Measurements from ENCODE around the gene PPP2R5C. TPM values are rescaled to one million over a fixed set of nuclear protein-coding genes. Genes with fewer than 3 reads are reported as not detected.

Gene PPP2R5C
- total RNA-seq, 1 donor from 2014 or later = 170 TPM

GRCh38 chr14:101861464-101861863, 100.0 kb downstream of the PPP2R5C start:
- Mint-ChIP-seq H3K4me3 (ENCODE audit: low read depth) (no peak overlapping the region), H3K27ac (no peak overlapping the region), H3K9me3 (no peaks in the 10 kb centered on the region), H3K36me3 (ENCODE audit: low read depth) (peaks cover 60% of the 10 kb centered on the region), H3K27me3 (ENCODE audit: low read depth) (no peaks in the 10 kb centered on the region), H3K4me1 (ENCODE audit: low read depth) (peaks cover 35% of the 10 kb centered on the region)
- intact Hi-C loops (cut with micrococcal nuclease) = loop anchor here (2.0 kb wide), 1 partner anchor 13 kb away; no protein-coding TSS in a partner anchor
- DNase-seq (ENCODE audit: low spot score) = no peak

DNA sequence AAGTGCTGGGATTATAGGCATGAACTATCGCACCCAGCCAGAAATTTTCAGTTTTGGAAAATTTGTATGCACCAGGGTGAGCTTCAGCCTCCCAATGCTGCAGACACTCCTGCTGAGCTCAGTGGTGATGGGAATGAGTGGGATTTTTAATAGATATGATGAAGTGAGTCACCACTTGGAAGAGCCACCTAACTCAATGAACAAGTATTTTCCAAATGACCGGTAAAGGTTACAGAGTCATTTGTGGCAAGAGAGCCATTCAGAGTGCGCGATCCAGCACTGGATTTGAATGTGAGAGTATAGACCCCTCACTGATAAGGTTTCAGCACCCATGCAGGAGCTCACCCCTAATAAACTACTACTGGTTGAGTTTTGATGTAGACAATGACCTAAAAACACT, 100.7 kb downstream of the PPP2R5C start:
- H3K27me3 Mint-ChIP-seq (ENCODE audit: low read depth) = no peaks in the 10 kb centered on the region
- no peaks in the 10 kb centered on the region for H3K9me3 Mint-ChIP-seq
- peaks cover 31% of the 10 kb centered on the region for H3K4me1 Mint-ChIP-seq (ENCODE audit: low read depth)
- intact Hi-C loops (cut with micrococcal nuclease) = no loop called here
- H3K27ac Mint-ChIP-seq = peak overlapping the region; percentile 31
- no peak for DNase-seq (ENCODE audit: low spot score)
- H3K4me3 Mint-ChIP-seq (ENCODE audit: low read depth) = no peak overlapping the region
- H3K36me3 Mint-ChIP-seq (ENCODE audit: low read depth) = peaks cover 54% of the 10 kb centered on the region

DNA sequence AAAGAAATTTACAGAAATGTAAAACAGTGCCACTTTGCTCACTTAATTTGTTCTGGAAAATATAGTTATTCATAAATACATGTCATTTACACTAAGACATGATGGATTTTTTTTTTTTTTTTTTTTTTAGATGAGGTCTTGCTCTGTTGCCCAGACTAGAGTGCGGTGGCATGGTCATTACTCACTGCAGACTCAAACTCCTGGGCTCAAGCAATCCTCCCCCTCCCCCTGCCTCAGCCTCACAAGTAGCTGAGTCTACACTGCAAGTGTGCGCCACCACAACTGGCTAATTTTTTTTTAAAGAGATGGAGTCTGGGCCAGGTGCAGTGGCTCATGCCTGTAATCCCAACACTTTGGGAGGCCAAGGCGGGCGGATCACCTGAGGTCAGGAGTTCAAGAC, 101.2 kb downstream of the PPP2R5C start:
- Mint-ChIP-seq H3K27me3 (ENCODE audit: low read depth) (no peaks in the 10 kb centered on the region), H3K4me1 (ENCODE audit: low read depth) (peaks cover 27% of the 10 kb centered on the region), H3K27ac (no peak overlapping the region), H3K36me3 (ENCODE audit: low read depth) (peaks cover 49% of the 10 kb centered on the region), H3K4me3 (ENCODE audit: low read depth) (no peak overlapping the region), H3K9me3 (no peaks in the 10 kb centered on the region)
- DNase-seq (ENCODE audit: low spot score) = no peak
- intact Hi-C loops (cut with micrococcal nuclease) = no loop called here

GRCh38 chr14:101865288-101865687, 103.8 kb downstream of the PPP2R5C start:
- Mint-ChIP-seq H3K4me1 (ENCODE audit: low read depth) (peaks cover 13% of the 10 kb centered on the region), H3K36me3 (ENCODE audit: low read depth) (peaks cover 42% of the 10 kb centered on the region), H3K9me3 (no peaks in the 10 kb centered on the region), H3K27me3 (ENCODE audit: low read depth) (no peaks in the 10 kb centered on the region), H3K27ac (no peak overlapping the region), H3K4me3 (ENCODE audit: low read depth) (no peak overlapping the region)
- DNase-seq (ENCODE audit: low spot score) = no peak
- intact Hi-C loops (cut with micrococcal nuclease) = no loop called here

- no peak overlapping the region for H3K27ac Mint-ChIP-seq
- no peak for DNase-seq (ENCODE audit: low spot score)
- H3K27me3 Mint-ChIP-seq (ENCODE audit: low read depth) = no peaks in the 10 kb centered on the region
- intact Hi-C loops (cut with micrococcal nuclease) = no loop called here
- H3K36me3 Mint-ChIP-seq (ENCODE audit: low read depth) = peaks cover 39% of the 10 kb centered on the region
- no peaks in the 10 kb centered on the region for H3K9me3 Mint-ChIP-seq
- no peak overlapping the region for H3K4me3 Mint-ChIP-seq (ENCODE audit: low read depth)
- peaks cover 16% of the 10 kb centered on the region for H3K4me1 Mint-ChIP-seq (ENCODE audit: low read depth)
Observed at GRCh38 chr14:101867854-101868253, 106.3 kb downstream of the PPP2R5C start.

DNA sequence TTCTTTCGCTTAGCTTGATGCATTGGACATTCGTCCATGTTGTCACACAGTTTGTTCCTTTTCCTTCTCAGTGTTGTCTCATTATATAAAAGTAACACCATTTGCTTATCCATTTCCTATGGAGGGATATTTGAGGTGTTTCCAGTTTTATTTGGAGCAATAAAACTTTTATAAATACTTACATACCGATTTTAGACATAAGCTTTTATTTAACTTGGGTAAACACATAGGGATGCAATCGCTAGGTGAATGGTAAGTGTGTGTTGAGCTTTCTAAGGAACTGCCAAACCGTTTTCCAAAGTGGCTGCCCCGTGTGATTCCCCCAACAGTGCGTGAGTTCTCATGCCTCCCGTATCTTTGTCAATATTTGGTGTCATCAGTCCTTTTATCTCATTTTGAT, 107.7 kb downstream of the PPP2R5C start:
- Mint-ChIP-seq H3K27ac (no peak overlapping the region), H3K36me3 (ENCODE audit: low read depth) (peaks cover 41% of the 10 kb centered on the region), H3K27me3 (ENCODE audit: low read depth) (no peaks in the 10 kb centered on the region), H3K9me3 (no peaks in the 10 kb centered on the region), H3K4me3 (ENCODE audit: low read depth) (no peak overlapping the region), H3K4me1 (ENCODE audit: low read depth) (peaks cover 25% of the 10 kb centered on the region)
- DNase-seq (ENCODE audit: low spot score) = no peak
- intact Hi-C loops (cut with micrococcal nuclease) = no loop called here

DNA sequence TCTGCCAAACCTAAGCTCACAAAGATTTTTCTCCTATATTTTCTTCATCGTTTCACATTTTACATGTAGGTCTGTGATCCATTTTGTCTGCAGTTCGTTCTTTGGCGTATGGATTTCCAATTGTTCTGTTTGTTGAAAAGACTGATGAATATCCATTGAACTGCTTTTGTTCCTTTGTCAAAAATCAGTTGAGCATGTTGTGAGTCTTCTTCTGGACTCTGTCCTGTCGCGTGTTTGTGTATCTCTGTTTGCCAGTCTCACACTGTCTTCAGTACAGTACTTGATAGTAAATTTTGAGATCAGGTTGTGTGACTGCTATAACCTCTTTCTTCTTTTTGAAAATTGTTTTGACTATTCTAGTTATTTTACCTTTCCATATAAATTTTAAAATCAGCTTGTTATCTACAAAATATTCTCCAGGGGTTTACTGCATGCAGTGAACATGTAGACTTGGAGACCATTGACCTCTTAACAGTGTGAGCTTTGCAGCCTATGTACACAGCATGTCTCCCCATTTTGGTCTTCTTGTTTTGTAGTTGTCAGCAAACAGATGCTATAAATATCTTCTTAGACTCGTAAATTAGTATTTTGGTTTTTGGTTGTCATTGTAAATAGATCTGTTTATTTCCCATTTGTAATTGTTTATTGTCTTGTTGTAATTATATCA, 108.9 kb downstream of the PPP2R5C start:
- Mint-ChIP-seq H3K9me3 (no peaks in the 10 kb centered on the region), H3K36me3 (ENCODE audit: low read depth) (peaks cover 30% of the 10 kb centered on the region), H3K4me3 (ENCODE audit: low read depth) (no peak overlapping the region), H3K4me1 (ENCODE audit: low read depth) (peaks cover 33% of the 10 kb centered on the region), H3K27ac (no peak overlapping the region), H3K27me3 (ENCODE audit: low read depth) (no peaks in the 10 kb centered on the region)
- no peak for DNase-seq (ENCODE audit: low spot score)
- intact Hi-C loops (cut with micrococcal nuclease) = no loop called here

GRCh38 chr14:101872346-101872745, 110.8 kb downstream of the PPP2R5C start:
- intact Hi-C loops (cut with micrococcal nuclease) = no loop called here
- H3K27ac Mint-ChIP-seq = no peak overlapping the region

DNA sequence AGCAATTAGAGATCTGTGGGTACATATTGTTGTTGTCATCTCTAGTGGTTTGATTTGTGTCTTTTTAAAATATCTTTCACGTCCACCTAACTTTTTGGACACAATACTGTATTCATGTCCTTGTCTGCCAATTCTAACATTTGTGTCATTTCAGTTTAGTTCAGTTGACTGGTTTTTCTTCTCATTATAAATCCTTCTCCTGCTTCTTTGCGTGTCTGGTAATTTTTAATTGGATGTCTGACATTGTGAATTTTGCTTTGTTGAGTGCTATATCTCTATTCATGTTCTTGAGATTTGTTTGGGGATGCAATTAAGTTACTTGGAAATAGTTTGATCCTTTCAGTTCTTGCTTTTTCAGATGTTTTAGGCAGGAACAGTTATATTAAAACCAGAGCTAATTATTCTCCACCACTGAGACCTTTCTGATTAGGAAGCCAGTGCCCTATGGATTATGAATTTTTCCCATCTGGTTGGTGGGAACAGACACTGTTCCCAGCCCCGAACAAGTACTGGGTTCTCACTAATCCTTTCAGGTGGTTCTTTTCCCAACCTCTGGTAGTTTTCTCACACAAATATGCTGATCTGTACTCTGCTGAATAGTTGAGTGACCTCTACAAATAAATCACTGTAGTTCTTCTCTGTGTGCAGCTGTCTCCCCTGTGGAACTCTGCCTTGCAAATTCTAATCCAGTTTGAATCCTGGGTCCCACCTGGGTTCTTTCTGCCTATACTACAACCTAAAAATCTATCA, 111.7 kb downstream of the PPP2R5C start:
- Mint-ChIP-seq H3K36me3 (ENCODE audit: low read depth) (peaks cover 39% of the 10 kb centered on the region), H3K9me3 (no peaks in the 10 kb centered on the region), H3K27me3 (ENCODE audit: low read depth) (no peaks in the 10 kb centered on the region), H3K27ac (no peak overlapping the region), H3K4me3 (ENCODE audit: low read depth) (no peak overlapping the region), H3K4me1 (ENCODE audit: low read depth) (peaks cover 57% of the 10 kb centered on the region)
- DNase-seq (ENCODE audit: low spot score) = no peak
- intact Hi-C loops (cut with micrococcal nuclease) = no loop called here

More at GRCh38 chr14:101872346-101872745, 110.8 kb downstream of the PPP2R5C start:
- Mint-ChIP-seq H3K36me3 (ENCODE audit: low read depth) (peaks cover 33% of the 10 kb centered on the region), H3K9me3 (no peaks in the 10 kb centered on the region), H3K4me3 (ENCODE audit: low read depth) (no peak overlapping the region), H3K4me1 (ENCODE audit: low read depth) (peaks cover 51% of the 10 kb centered on the region), H3K27me3 (ENCODE audit: low read depth) (no peaks in the 10 kb centered on the region)
- DNase-seq (ENCODE audit: low spot score) = no peak

- no peaks in the 10 kb centered on the region for H3K27me3 Mint-ChIP-seq (ENCODE audit: low read depth)
- H3K4me1 Mint-ChIP-seq (ENCODE audit: low read depth) = peaks cover 60% of the 10 kb centered on the region
- H3K27ac Mint-ChIP-seq = no peak overlapping the region
- no peaks in the 10 kb centered on the region for H3K9me3 Mint-ChIP-seq
- no peak overlapping the region for H3K4me3 Mint-ChIP-seq (ENCODE audit: low read depth)
- DNase-seq (ENCODE audit: low spot score) = no peak
- intact Hi-C loops (cut with micrococcal nuclease) = loop anchor here (2.0 kb wide), 1 partner anchor 13 kb away; no protein-coding TSS in a partner anchor
- H3K36me3 Mint-ChIP-seq (ENCODE audit: low read depth) = peaks cover 37% of the 10 kb centered on the region
Observed at GRCh38 chr14:101873991-101874390, 112.5 kb downstream of the PPP2R5C start.

DNA sequence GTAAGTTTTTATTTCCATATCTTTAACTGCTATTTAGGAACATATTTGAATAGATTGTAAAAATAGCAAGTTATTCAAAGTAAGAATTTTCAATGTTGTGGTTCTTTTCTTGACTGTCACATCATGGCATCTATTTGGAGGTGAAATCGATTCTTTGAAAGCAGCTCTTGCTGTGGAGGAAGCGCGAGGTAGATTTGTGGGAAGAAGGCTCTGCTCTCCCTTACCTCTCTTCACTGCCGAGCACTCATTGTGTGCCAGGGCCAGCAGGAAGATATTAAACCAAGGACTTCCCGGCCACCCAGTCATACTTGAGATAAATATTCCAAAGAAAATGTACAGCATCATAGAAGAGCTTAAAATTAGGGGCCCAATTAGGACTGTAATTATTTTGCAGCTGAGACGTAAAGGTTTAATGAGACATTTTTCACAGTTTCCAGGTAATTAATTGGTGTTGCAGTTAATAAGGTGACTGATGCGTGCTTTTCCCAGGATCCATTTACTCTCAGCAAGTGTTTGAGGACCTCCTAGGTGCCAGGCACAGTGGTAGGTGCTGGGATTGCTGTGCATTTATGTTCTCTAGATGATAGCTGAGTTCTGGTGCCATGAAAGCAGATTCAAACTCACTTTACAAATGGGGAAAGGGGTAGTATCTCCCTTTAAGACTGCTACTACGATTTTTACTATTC, 113.7 kb downstream of the PPP2R5C start:
- peaks cover 45% of the 10 kb centered on the region for H3K36me3 Mint-ChIP-seq (ENCODE audit: low read depth)
- H3K27ac Mint-ChIP-seq = peak overlapping the region; percentile 71
- intact Hi-C loops (cut with micrococcal nuclease) = loop anchor here (2.0 to 5.0 kb wide), 2 partner anchors 14 to 143 kb away; no protein-coding TSS in a partner anchor
- H3K9me3 Mint-ChIP-seq = no peaks in the 10 kb centered on the region
- DNase-seq (ENCODE audit: low spot score) = no peak
- peak overlapping the region; percentile 18 for H3K4me3 Mint-ChIP-seq (ENCODE audit: low read depth)
- H3K27me3 Mint-ChIP-seq (ENCODE audit: low read depth) = no peaks in the 10 kb centered on the region
- H3K4me1 Mint-ChIP-seq (ENCODE audit: low read depth) = peaks cover 71% of the 10 kb centered on the region

DNA sequence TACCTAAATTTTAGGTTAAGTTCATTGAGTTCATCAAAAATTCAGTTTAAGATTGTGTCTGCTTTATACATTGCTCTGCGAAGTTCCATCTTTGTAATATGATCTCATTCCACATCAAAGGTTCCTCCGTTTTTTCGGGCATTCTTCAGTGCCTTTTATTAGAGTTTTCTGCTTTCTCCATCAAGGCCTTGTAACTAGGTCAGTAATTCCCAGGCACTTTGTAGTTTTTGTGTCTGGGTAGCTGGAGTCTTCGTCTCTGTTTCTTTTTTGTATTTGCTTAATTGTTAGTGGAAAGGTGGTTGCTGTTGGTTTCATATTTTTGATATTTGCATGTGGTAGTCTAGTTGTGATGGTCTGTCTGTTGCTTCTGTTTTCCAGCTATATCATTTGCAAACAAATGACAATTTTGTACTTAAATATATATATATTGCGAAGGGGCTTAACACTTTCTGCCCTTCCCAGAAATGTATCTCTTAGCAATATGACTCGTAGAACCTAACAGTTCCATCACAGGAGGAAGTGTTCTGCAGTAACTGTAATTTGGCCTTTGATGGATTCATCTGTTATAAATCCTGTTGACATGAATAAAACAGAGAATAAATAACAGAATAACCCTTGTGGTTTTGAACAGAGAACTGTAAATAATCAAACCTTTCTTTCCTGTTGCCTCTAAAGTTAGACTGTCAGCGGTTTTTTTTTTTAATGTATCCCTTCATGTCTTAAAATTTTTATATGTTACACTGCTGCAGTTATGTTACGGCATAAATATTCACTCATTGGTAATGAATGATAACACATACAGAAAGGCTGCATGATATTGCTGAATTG, 114.4 kb downstream of the PPP2R5C start:
- H3K36me3 Mint-ChIP-seq (ENCODE audit: low read depth) = peaks cover 46% of the 10 kb centered on the region
- no peaks in the 10 kb centered on the region for H3K9me3 Mint-ChIP-seq
- peaks cover 72% of the 10 kb centered on the region for H3K4me1 Mint-ChIP-seq (ENCODE audit: low read depth)
- H3K27me3 Mint-ChIP-seq (ENCODE audit: low read depth) = no peaks in the 10 kb centered on the region
- DNase-seq (ENCODE audit: low spot score) = no peak
- intact Hi-C loops (cut with micrococcal nuclease) = loop anchor here (1.0 to 5.0 kb wide), 5 partner anchors 15 to 144 kb away; no protein-coding TSS in a partner anchor
- H3K27ac Mint-ChIP-seq = peak overlapping the region; percentile 71
- H3K4me3 Mint-ChIP-seq (ENCODE audit: low read depth) = peak overlapping the region; percentile 54

All from activated T-helper 2 cell treated with anti-CD3 and anti-CD28 coated beads, Interferon-gamma antibody, Interleukin-2, Interleukin-4, amounts not matched to agents 10 μg/mL and 5 μg/mL and 100 μg/mL, durations not matched to agents 14 hours and 24 hours and 36 hours (primary cell).